Lower leg skin (tissue), 4 donors: Measurements from ENCODE around the gene HASPIN. TPM values are rescaled to one million over a fixed set of nuclear protein-coding genes. Genes with fewer than 3 reads are reported as not detected.

Experiments used
- DNase-seq, 2 donors: peaks; one replicate each; pipeline ENCODE4 v3.0.0-alpha.2; 2019; ENCODE audit warnings: low spot score in 2 of 2
- H3K4me3 ChIP-seq: fragments of 200-600 bp; sonication (generic); 2 replicates; pipeline ENCODE4 v1.5.1; 2017; ENCODE audit warnings: mild to moderate bottlenecking, low read depth; ENCODE audit not compliant: poor library complexity, severe bottlenecking
- POLR2A ChIP-seq, 2 donors: fragments of 450-650 bp; IDR thresholded peaks; one replicate each; pipeline ENCODE4 v1.6.1; 2016 to 2017; ENCODE audit warnings: antibody characterized with exemption in 2 of 2, mild to moderate bottlenecking in 1 of 2, moderate library complexity in 1 of 2
- WGBS, 2 donors: methylation state at CpG; one replicate each; pipeline ENCODE4 v1.1.5; 2018; 5-methylcytosine and 5-hydroxymethylcytosine counted together
- intact Hi-C: fragments of 100-400 bp; cut with DNase I; formaldehyde crosslinking; loops from one replicate; pipeline ENCODE4 v1.15.0; 2023; ENCODE audit warnings: low total_unique reads
- total RNA-seq, 4 donors: library from RNA; depleted of rRNA; stranded (reverse); fragments of >200 nt; gene quantifications; one replicate each; pipeline ENCODE4 v1.1.0, GENCODE V29; 2016
- TF ChIP-seq, protein P1 (sequence below), 3 donors: fragments of 450-650 bp; IDR thresholded peaks; one replicate each; pipeline ENCODE4 v1.5.1; 2016; ENCODE audit warnings: antibody characterized with exemption in 3 of 3, mild to moderate bottlenecking in 3 of 3, moderate library complexity in 2 of 3

The HASPIN gene
- total RNA-seq, 4 donors from 2014 or later, result 0.81 to 1.6 (median 1.4) TPM

DNA sequence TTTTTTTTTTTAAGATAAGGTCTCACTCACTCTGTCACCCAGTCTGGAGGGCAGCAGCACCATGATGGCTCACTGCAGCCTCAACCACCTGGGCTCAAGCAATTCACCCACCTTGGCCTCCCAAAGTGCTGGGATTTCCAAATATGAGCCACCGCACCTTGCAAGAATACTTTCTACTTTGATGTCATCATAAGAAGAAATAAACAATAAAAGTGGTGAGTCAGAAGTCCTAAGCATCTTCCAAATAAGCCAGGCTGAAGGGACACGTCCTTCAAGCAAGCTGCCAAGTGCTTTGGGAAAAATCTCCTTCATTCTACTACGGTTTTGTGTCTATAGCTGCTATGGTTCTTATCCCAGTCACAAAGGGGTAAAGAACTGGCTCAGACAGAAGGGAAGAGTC lies 20.3 kb downstream of the HASPIN start:
- intact Hi-C loops, result no loop called here
- WGBS, 2 donors, result 50 to 61% methylated on average over 3 of the region's 3 CpGs
- no peak for DNase-seq

DNA sequence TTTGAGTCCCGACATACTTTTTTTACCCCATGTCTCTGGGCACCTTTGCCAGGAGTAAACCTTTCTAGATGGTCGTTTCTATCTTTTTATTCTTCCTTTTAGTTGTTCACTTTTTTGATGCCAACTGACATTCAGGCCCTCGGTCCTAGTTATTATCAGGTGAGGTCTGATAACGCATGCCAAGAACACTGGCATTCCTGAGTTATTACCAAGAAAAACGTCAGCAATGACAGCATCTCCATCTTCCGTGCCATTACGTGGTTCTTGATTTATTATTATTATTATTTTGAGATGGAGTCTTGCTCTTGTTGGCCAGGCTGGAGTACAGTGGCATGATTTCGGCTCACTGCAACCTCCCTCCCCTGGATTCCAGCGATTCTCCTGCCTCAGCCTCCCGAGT lies 21.4 kb downstream of the HASPIN start:
- no peak for DNase-seq
- no peak for TF ChIP-seq POLR2A (IDR thresholded peaks at IDR 0.05)
- TF ChIP-seq, protein P1, sequence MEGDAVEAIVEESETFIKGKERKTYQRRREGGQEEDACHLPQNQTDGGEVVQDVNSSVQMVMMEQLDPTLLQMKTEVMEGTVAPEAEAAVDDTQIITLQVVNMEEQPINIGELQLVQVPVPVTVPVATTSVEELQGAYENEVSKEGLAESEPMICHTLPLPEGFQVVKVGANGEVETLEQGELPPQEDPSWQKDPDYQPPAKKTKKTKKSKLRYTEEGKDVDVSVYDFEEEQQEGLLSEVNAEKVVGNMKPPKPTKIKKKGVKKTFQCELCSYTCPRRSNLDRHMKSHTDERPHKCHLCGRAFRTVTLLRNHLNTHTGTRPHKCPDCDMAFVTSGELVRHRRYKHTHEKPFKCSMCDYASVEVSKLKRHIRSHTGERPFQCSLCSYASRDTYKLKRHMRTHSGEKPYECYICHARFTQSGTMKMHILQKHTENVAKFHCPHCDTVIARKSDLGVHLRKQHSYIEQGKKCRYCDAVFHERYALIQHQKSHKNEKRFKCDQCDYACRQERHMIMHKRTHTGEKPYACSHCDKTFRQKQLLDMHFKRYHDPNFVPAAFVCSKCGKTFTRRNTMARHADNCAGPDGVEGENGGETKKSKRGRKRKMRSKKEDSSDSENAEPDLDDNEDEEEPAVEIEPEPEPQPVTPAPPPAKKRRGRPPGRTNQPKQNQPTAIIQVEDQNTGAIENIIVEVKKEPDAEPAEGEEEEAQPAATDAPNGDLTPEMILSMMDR (IDR thresholded peaks at IDR 0.05), result no peak
- no peak overlapping the region for H3K4me3 ChIP-seq
- 72 to 76% methylated on average over 10 of the region's 10 CpGs for WGBS, 2 donors
- intact Hi-C loops, result no loop called here

More for the DNA sequence above, 20.3 kb downstream of the HASPIN start:
- TF ChIP-seq, protein P1 (IDR thresholded peaks at IDR 0.05), result no peak
- no peak for TF ChIP-seq POLR2A (IDR thresholded peaks at IDR 0.05)
- H3K4me3 ChIP-seq, result no peak overlapping the region

GRCh38 chr17:3747805-3748204 lies 24.1 kb downstream of the HASPIN start:
- H3K4me3 ChIP-seq, result no peak overlapping the region

GRCh38 chr17:3748576-3748975 lies 24.9 kb downstream of the HASPIN start:
- WGBS, 2 donors, result 88 to 94% methylated on average over 7 of the region's 7 CpGs
- DNase-seq, result no peak
- H3K4me3 ChIP-seq, result no peak overlapping the region
- TF ChIP-seq POLR2A (IDR thresholded peaks at IDR 0.05), result no peak
- TF ChIP-seq, protein P1 (IDR thresholded peaks at IDR 0.05), result no peak
- intact Hi-C loops, result no loop called here

More at GRCh38 chr17:3747805-3748204, 24.1 kb downstream of the HASPIN start:
- TF ChIP-seq, protein P1 (IDR thresholded peaks at IDR 0.05), result no peak
- no peak for TF ChIP-seq POLR2A (IDR thresholded peaks at IDR 0.05)
- WGBS, 2 donors, result 91 to 94% methylated on average over 9 of the region's 9 CpGs
- intact Hi-C loops, result no loop called here
- DNase-seq, result no peak

DNA sequence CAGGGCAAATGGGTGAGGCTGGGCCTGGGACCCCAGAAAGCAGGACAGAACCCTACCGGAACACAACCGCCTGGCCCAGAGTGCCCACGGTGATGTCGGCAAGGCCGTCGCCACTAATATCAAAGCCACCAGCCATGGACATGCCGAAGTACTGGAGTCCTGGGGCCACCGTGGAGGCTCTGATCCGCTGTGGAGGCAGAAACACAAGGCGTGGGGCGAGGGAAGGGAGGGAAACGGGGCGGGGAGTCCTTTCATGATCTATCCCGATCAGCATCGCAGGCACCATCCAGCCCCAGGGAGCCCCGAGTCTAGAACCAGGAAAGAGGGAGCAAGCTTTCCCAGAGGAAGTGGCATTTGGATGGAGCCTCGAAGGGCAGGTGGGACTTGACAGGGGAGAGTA lies 26.6 kb downstream of the HASPIN start:
- no peak overlapping the region for H3K4me3 ChIP-seq
- WGBS, 2 donors, result 86 to 89% methylated on average over 17 of the region's 17 CpGs
- intact Hi-C loops, result no loop called here
- DNase-seq, result no peak
- TF ChIP-seq, protein P1 (IDR thresholded peaks at IDR 0.05), result no peak
- TF ChIP-seq POLR2A (IDR thresholded peaks at IDR 0.05), result no peak

GRCh38 chr17:3750926-3751325 lies 27.2 kb downstream of the HASPIN start:
- no peak for DNase-seq
- 72 to 77% methylated on average over 8 of the region's 8 CpGs for WGBS, 2 donors
- no peak overlapping the region for H3K4me3 ChIP-seq
- intact Hi-C loops, result no loop called here
- no peak for TF ChIP-seq POLR2A (IDR thresholded peaks at IDR 0.05)
